GM12874 (cell line): ENCODE results near the gene TOR2A.

Experiments
- CTCF ChIP-seq: IDR thresholded peaks from 2 replicates; pipeline ENCODE4 v1.5.1; 2011; ENCODE audit warnings: low read depth, mild to moderate bottlenecking, control low read depth, low read length, moderate library complexity; ENCODE audit not compliant: insufficient read depth

The TOR2A gene

DNA sequence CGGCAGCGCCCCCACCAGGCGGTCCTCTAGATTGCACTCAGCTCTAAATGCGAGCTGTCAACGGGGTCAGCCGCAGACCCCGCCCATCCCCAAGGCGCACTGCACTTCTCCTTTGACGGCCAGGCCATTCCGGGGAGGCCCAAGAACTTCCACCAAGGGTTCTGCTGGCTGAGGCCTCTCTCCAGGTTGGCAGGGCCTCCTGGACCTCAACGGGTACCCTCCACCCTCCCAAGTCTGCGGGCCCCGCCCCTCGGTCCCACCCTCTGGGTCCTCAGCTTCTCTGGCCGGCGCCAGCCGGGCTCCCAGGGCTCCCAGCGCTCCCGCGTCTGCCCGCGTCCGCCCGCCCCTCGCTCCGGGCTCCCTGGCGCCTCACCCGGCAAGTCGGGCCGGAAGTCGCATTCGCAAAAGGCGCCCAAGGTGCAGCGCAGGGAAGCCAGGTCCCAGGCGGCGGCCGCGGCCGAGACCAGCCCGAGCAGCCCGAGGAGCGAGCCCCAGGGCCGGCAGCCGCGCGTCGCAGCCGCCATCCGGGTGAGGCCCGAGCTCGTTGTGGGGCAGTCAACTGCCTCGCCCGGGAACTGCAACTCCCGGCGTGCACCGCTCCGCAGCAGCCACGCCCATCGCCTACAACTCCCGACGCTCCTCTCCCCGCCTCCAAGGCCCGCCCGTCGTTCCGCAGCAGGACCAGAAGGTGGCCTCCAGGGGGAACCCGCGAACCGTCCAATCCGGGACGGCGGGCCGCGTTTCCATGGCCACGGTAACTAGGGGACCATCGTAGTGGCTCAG lies at the start of gene TOR2A:
Gene TOR2A (minus strand): TSS at position 548 of the 783 bp plus-strand sequence. CDS start 24 bp downstream, at position 524.
- TF ChIP-seq CTCF: peak; percentile 95

GRCh38 chr9:127783111-127784008 lies 48.3 kb upstream of the TOR2A start:
- TF ChIP-seq CTCF: no peak

DNA sequence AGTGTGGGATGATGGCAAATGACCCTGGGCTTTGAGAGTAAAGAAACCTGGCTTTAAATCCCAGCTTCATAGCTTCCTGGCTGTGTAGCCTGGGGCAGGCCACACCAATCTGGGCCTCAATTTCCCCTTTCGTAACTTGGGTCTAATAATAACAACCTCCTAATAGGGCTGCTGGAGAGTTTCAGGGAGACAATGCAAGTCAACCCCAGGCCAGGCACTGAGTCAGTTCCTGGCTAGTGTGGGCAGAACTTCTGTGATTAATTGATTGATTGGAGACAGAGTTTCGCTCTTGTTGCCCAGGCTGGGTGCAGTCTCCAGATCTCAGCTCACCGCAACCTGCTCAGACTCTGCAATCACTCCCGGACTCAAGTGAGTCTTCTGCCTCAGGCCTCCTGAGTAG lies 46.7 kb upstream of the TOR2A start:
- TF ChIP-seq CTCF: no peak

GRCh38 chr9:127780126-127780885 lies 45.2 kb upstream of the TOR2A start:
- no peak for TF ChIP-seq CTCF

DNA sequence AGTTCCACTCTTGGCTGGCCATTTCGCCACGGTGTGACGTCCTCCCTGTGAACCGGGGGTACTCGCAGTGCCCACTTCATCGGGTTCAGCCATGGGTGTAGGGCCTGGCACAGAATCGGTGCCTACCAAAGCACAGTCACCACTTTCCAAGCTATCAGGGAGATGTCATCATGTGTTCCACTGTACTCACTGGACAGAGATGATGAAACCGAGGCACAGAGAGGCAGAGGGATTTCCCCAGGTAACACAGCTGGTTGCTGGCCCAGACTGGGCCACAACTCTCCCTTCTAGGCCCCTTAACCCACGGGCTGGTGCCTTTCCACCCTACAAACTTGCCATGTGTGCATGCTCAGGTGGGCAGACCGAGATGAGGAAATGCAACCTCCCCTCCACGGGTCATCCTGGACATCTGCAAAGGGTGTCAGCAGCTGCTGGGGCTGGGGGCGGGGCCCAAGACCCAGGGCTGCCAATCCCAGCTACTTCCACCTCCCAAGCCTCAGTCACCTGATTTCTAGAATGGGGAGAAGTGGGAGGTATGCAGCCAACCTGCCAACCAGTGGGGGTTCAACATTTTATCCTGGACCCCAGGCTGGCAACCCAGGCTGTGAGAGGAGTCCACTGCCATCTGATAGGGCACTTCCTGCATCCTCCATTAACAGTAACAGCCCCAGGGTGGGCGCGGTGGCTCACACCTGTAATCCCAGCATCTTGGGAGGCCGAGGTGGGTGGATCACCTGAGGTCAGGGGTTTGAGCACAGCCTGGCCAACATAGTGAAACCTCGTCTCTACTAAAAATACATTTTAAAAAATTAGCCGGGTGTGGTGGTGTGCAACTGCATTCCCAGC lies 44.3 kb upstream of the TOR2A start:
- no peak for TF ChIP-seq CTCF

- TF ChIP-seq CTCF: no peak
Observed at GRCh38 chr9:127778280-127779135, 43.4 kb upstream of the TOR2A start, which contains the start of gene SH2D3C. Gene SH2D3C (minus strand): TSS chr9:127778666. CDS start chr9:127778627, 39 bp downstream.
